GM12872 (cell line): ENCODE data around the gene XIRP1.

ENCODE experiments used
- TF ChIP-seq, protein P1 (sequence below): IDR thresholded peaks from 3 replicates; pipeline ENCODE4 v1.5.1; 2011; ENCODE audit warnings: low read depth, mild to moderate bottlenecking, low read length, moderate library complexity; ENCODE audit not compliant: insufficient read depth

XIRP1 gene

DNA sequence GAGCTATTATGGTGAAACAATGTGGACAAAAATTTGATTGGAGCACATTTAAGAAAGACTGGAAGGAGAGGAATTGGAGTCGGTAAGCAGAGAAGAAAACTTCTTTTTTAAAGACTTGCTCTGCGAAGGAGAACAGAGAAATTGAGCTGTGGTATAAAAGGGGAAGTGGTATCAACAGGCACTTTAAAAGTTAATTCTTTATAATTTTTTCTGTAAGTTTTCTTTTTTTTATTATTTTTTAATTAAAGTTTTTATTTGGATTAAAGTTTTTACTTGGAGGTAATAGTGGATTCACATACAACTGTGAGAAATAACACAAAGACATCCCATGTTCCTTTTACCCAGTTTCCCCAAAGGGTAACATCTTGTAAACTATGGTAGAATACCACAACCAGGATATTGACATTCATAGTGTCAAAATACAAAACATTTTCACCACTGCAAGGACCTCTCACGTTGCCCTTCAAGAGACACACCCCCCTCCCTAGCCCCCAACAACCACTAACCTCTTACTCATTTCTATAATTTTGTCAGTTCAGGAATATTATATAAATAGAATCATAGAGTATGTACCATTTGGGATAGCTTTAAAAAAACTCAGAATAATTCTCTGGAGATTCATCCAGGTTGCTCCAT, 33.8 kb upstream of the XIRP1 start:
- TF ChIP-seq, protein P1, sequence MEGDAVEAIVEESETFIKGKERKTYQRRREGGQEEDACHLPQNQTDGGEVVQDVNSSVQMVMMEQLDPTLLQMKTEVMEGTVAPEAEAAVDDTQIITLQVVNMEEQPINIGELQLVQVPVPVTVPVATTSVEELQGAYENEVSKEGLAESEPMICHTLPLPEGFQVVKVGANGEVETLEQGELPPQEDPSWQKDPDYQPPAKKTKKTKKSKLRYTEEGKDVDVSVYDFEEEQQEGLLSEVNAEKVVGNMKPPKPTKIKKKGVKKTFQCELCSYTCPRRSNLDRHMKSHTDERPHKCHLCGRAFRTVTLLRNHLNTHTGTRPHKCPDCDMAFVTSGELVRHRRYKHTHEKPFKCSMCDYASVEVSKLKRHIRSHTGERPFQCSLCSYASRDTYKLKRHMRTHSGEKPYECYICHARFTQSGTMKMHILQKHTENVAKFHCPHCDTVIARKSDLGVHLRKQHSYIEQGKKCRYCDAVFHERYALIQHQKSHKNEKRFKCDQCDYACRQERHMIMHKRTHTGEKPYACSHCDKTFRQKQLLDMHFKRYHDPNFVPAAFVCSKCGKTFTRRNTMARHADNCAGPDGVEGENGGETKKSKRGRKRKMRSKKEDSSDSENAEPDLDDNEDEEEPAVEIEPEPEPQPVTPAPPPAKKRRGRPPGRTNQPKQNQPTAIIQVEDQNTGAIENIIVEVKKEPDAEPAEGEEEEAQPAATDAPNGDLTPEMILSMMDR, result no peak

DNA sequence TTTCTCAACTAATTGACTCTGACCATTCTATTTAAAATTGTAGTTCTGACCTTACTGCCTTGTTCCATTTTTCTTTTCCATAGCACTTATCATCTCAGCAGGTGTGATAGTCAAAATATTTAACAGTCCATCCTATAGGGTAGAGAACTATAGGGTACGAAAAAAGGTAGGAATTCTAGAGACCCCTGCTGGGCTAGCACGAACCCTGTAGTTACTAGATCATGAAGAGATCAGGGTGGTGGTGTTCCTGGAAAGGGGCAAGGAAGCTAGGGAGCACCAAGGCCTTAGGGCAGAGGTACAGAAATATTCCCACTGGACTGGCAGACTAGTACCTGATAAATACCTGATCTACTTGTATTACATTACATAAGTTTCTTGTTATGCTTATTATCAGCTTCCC, 31.9 kb upstream of the XIRP1 start:
- TF ChIP-seq, protein P1, result no peak

DNA sequence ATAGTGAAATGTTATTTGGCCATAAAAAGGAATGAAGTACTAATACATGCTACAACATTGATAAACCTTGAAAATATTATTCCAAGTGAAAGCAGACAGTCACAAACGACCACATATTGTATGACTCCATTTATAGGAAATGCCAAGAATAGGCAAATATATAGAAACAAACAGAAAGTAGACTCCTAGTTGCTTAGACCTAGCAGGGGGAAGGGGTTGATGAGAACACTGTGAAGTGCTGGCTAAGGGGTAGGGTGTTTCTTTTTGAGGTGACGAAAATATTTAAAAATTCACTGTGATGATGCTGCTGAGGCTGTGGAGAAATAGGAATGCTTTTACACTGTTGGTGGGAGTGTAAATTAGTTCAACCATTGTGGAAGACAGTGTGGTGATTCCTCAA, 30.5 kb upstream of the XIRP1 start:
- TF ChIP-seq, protein P1, result no peak

DNA sequence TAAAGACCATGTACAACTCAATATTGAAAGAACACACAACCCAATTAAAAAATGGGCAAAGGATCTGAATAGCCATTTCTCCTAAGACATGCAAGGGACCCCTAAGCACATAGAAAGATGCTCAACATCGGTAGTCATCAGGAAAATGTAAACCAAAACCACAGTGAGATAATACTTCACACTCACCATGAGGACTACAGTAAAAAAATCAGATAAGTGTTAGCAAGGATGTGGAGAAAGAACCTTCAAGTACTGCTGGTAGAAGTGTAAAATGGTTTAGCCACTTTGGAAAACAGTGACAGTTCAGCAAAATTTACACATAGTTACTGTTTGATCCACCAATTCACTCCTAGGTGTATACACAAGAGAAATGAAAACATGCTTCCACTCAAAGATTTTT, 30.1 kb upstream of the XIRP1 start:
- TF ChIP-seq, protein P1, result no peak

DNA sequence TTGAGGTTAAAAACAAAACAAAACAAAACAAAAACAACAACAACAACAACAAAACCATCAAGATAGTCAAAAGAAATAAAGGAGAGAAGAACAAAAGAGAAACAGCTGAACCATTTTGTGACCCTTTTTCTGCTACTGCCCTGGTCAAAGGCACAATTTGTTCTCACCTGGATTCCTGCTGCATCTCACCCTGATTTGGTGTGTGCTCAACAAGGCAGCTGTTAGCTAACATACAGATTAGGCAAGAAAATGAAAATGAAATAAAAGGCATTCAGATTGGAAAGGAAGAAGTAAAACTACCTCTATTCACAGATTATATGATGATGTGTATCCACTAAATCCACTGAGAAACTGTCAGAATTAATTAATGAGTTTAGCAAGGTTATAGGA, 28.7 kb upstream of the XIRP1 start:
- TF ChIP-seq, protein P1, result no peak

DNA sequence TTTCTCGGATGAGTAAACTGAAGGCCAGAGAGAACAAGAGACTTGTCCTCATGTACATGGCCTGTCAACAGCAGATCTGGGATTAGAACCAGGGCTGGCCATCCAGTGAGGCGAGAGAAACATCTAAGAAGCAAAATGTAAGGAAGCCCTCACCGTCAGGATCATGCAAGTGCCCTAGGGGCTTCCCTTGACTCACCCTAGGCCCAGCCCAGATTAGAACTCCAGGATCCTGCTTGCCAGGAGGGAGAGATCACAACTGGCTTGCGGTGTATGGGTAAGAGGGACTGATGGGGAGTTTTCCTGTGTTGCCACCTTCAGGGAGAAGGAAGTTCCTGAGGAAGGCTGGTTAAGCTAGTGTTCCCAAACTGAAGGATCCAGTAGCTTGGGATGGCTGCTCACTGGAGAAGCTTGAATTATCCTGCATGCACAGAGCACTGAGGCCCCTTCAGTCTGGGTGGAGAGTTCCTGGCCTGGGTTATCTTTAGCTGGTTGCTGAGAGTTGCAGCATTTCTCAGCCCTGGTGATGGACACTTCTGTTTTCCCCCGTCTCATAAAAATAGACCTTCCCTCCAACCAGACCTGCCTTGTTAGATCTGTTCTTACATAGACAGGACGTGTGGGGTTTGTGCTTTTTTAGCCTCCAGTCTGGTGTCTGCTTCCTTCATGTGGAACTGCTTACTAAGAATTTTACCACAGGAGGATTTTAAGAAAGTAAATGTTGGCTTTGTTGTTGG, 28.2 kb upstream of the XIRP1 start:
- TF ChIP-seq, protein P1, result no peak

DNA sequence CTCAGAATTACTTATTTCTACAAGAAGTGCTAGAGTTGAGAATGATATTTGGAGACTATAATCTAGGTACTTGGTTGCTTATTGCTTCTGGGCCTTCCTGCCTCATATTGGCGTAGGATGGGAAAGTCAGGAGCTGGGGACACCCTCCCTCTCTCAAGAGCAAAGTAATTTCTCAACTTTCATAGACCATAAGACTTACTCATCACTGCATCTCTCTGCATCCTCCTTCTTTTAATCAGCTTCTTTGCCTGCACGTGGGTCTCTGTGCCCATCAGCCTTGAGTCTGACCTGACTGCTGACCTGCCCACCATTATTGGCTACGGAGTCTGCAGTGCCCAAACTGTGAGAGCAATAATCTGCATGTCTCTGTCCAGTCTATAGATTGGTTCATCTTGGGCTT, 27.3 kb upstream of the XIRP1 start:
- TF ChIP-seq, protein P1, result no peak
